Gastrocnemius medialis (tissue), 4 donors: ENCODE measurements around the gene CPS1.

Source experiments
- CTCF ChIP-seq, 5 experiments: fragments of 450-650 bp in 3 of 5; fragments of 200-600 bp in 2 of 5; sonication (generic) in 2 of 5; IDR thresholded peaks in 4 of 5; conservative IDR thresholded peaks in 1 of 5; 1 replicate in 4 of 5; 2 replicates in 1 of 5; pipeline ENCODE4 v1.5.1; 2016 to 2019; ENCODE audit warnings: antibody characterized with exemption in 5 of 5, mild to moderate bottlenecking in 3 of 5, moderate library complexity in 3 of 5
- POLR2A ChIP-seq, 2 donors: fragments of 450-650 bp; IDR thresholded peaks; one replicate each; pipeline ENCODE4 v1.6.1; 2017; ENCODE audit warnings: antibody characterized with exemption in 2 of 2, mild to moderate bottlenecking in 2 of 2, moderate library complexity in 2 of 2

GRCh38 chr2:210686401-210686800 lies 130.0 kb downstream of the CPS1 start:
- TF ChIP-seq CTCF (IDR thresholded peaks at IDR 0.05 in 4 of 5, conservative IDR thresholded peaks at IDR 0.05 in 1 of 5) (no peak), POLR2A (IDR thresholded peaks at IDR 0.05) (no peak)
